Esophagus (tissue), 2 donors: Measurements from ENCODE around the gene CREB3L1. TPM values are rescaled to one million over a fixed set of nuclear protein-coding genes. Genes with fewer than 3 reads are reported as not detected.

Experiments used
- H3K27ac ChIP-seq, 2 donors: one replicate each; pipeline ENCODE4 v1.5.1; 2013; ENCODE audit warnings: low read depth in 2 of 2, mild to moderate bottlenecking in 2 of 2, inconsistent platforms in 1 of 2, low read length in 1 of 2, moderate library complexity in 1 of 2
- H3K27me3 ChIP-seq, 2 donors: one replicate each; pipeline ENCODE4 v1.6.1; 2013; ENCODE audit warnings: low read length in 2 of 2, control low read depth in 1 of 2, mild to moderate bottlenecking in 1 of 2; ENCODE audit not compliant: insufficient read depth in 2 of 2, control insufficient read depth in 1 of 2
- H3K36me3 ChIP-seq, 2 donors: one replicate each; pipeline ENCODE4 v1.6.1; 2013; ENCODE audit warnings: low read length in 1 of 2; ENCODE audit not compliant: control insufficient read depth in 2 of 2, insufficient read depth in 2 of 2
- H3K4me1 ChIP-seq, 2 donors: one replicate each; pipeline ENCODE4 v1.6.1; 2013; ENCODE audit warnings: low read length in 1 of 2; ENCODE audit not compliant: control insufficient read depth in 2 of 2, insufficient read depth in 2 of 2
- H3K4me3 ChIP-seq, 2 donors: one replicate each; pipeline ENCODE4 v1.5.1; 2013; ENCODE audit warnings: low read length in 2 of 2, mild to moderate bottlenecking in 2 of 2, low read depth in 1 of 2, moderate library complexity in 1 of 2
- H3K9me3 ChIP-seq, 2 donors: one replicate each; pipeline ENCODE4 v1.6.1; 2013; ENCODE audit warnings: mild to moderate bottlenecking in 2 of 2, low read depth in 1 of 2, low read length in 1 of 2, moderate library complexity in 1 of 2; ENCODE audit not compliant: control insufficient read depth in 2 of 2, insufficient read depth in 1 of 2
- WGBS, 2 donors: extraction: QIAGEN DNeasy Blood & Tissue Kit; methylation state at CpG; one replicate each; pipeline ENCODE4 v1.1.7; 2013; 5-methylcytosine and 5-hydroxymethylcytosine counted together
- polyA plus RNA-seq, 2 donors: library from polyadenylated mRNA; stranded (reverse); fragments of 200-250 nt; gene quantifications; one replicate each; pipeline ENCODE4 v1.2.3, GENCODE V29; 2013
- donor health status: healthy with polysubstance abuse.
- donor health status: Bipolar disorder and iron deficiency.

The CREB3L1 gene
- polyA plus RNA-seq, result under 1 TPM; 0.31 to 0.60 TPM

- peaks cover 0 to 8% of the 10 kb centered on the region in 2 donors for H3K4me1 ChIP-seq
Measured at GRCh38 chr11:46277622-46278386, at the start of gene CREB3L1. Gene CREB3L1 (plus strand): TSS chr11:46277662. CDS start chr11:46278112, 450 bp downstream.

GRCh38 chr11:46229230-46229629 is 48.2 kb upstream of the CREB3L1 start:
- H3K36me3 ChIP-seq, result no peaks in the 10 kb centered on the region
- no peak overlapping the region for H3K4me3 ChIP-seq
- no peaks in the 10 kb centered on the region for H3K9me3 ChIP-seq
- H3K27ac ChIP-seq, result no peak overlapping the region
- H3K27me3 ChIP-seq, result no peaks in the 10 kb centered on the region
- 85 to 89% methylated on average over 13 of the region's 13 CpGs for WGBS, 2 donors
- no peaks in the 10 kb centered on the region for H3K4me1 ChIP-seq

More at GRCh38 chr11:46277622-46278386, at the start of gene CREB3L1:
- Histone ChIP-seq H3K4me3 (peak within 1 kb of the TSS; percentile 25 to 37), H3K36me3 (no peaks in the 10 kb centered on the region), H3K9me3 (no peaks in the 10 kb centered on the region), H3K27ac (peak within 1 kb of the TSS; percentile 8 to 43), H3K27me3 (no peaks in the 10 kb centered on the region)
- WGBS, 2 donors, result 2 to 4% methylated on average over 50 to 61 of the region's 61 CpGs

GRCh38 chr11:46234311-46234710 is 43.2 kb upstream of the CREB3L1 start:
- WGBS, 2 donors, result 62 to 63% methylated on average over 12 of the region's 12 CpGs
- Histone ChIP-seq H3K27ac (no peak overlapping the region), H3K27me3 (no peaks in the 10 kb centered on the region), H3K4me3 (no peak overlapping the region), H3K9me3 (no peaks in the 10 kb centered on the region), H3K4me1 (peaks cover 0 to 15% of the 10 kb centered on the region in 2 donors), H3K36me3 (no peaks in the 10 kb centered on the region)

- no peak overlapping the region for H3K4me3 ChIP-seq
- 40 to 56% methylated on average over 1 of the region's 1 CpG for WGBS, 2 donors
- H3K4me1 ChIP-seq, result peaks cover 0 to 16% of the 10 kb centered on the region in 2 donors
- no peak overlapping the region for H3K27ac ChIP-seq
- H3K9me3 ChIP-seq, result no peaks in the 10 kb centered on the region
- H3K36me3 ChIP-seq, result no peaks in the 10 kb centered on the region
- no peaks in the 10 kb centered on the region for H3K27me3 ChIP-seq
Measured at GRCh38 chr11:46235777-46236688, 41.4 kb upstream of the CREB3L1 start.

- no peak overlapping the region for H3K27ac ChIP-seq
- 49 to 74% methylated on average over 5 of the region's 5 CpGs for WGBS, 2 donors
- H3K9me3 ChIP-seq, result no peaks in the 10 kb centered on the region
- H3K4me3 ChIP-seq, result peak overlapping the region in 1 of 2 donors; percentile 50
- no peaks in the 10 kb centered on the region for H3K36me3 ChIP-seq
- peaks cover 0 to 16% of the 10 kb centered on the region in 2 donors for H3K4me1 ChIP-seq
- no peaks in the 10 kb centered on the region for H3K27me3 ChIP-seq
Measured at GRCh38 chr11:46236918-46237247, 40.6 kb upstream of the CREB3L1 start.

GRCh38 chr11:46237248-46238077 is 40.0 kb upstream of the CREB3L1 start:
- Histone ChIP-seq H3K27me3 (no peaks in the 10 kb centered on the region), H3K9me3 (no peaks in the 10 kb centered on the region), H3K27ac (peak overlapping the region; percentile 59 to 71), H3K4me3 (peak overlapping the region; percentile 36 to 50), H3K4me1 (peaks cover 0 to 16% of the 10 kb centered on the region in 2 donors), H3K36me3 (no peaks in the 10 kb centered on the region)
- 4 to 12% methylated on average over 39 to 59 of the region's 59 CpGs for WGBS, 2 donors

GRCh38 chr11:46238078-46238966 is 39.1 kb upstream of the CREB3L1 start:
- 1% methylated on average over 58 to 70 of the region's 70 CpGs for WGBS, 2 donors
- no peaks in the 10 kb centered on the region for H3K36me3 ChIP-seq
- peaks cover 0 to 16% of the 10 kb centered on the region in 2 donors for H3K4me1 ChIP-seq
- peak overlapping the region; percentile 36 to 50 for H3K4me3 ChIP-seq
- no peaks in the 10 kb centered on the region for H3K9me3 ChIP-seq
- H3K27ac ChIP-seq, result peak overlapping the region; percentile 59 to 71
- no peaks in the 10 kb centered on the region for H3K27me3 ChIP-seq

- Histone ChIP-seq H3K4me1 (peaks cover 0 to 19% of the 10 kb centered on the region in 2 donors), H3K4me3 (peak overlapping the region; percentile 25 to 27), H3K9me3 (no peaks in the 10 kb centered on the region), H3K27ac (peak overlapping the region; percentile 65 to 83), H3K36me3 (no peaks in the 10 kb centered on the region), H3K27me3 (no peaks in the 10 kb centered on the region)
- 9 to 12% methylated on average over 40 to 46 of the region's 46 CpGs for WGBS, 2 donors
Measured at GRCh38 chr11:46238967-46239800, 38.3 kb upstream of the CREB3L1 start.
